DMS53 (cell line): ENCODE data around the gene CEP170B.
"Not testable (repeated sequence)": the region's sequence is repeated elsewhere in the genome, so short reads cannot be mapped to it uniquely, and the experiment has no call there.

ENCODE experiments used
- DNase-seq: peaks from one replicate; lab custom pipeline; 2025; lab: John Stamatoyannopoulos, UW

CEP170B gene

GRCh38 chr14:104865081-104865630, at the start of gene CEP170B:
CEP170B (plus strand) TSS chr14:104865268; CDS start chr14:104868451, 3,183 bp downstream.
- peak; percentile 80 for DNase-seq

GRCh38 chr14:104816616-104816884, 48.5 kb upstream of the CEP170B start:
- no peak for DNase-seq

DNA sequence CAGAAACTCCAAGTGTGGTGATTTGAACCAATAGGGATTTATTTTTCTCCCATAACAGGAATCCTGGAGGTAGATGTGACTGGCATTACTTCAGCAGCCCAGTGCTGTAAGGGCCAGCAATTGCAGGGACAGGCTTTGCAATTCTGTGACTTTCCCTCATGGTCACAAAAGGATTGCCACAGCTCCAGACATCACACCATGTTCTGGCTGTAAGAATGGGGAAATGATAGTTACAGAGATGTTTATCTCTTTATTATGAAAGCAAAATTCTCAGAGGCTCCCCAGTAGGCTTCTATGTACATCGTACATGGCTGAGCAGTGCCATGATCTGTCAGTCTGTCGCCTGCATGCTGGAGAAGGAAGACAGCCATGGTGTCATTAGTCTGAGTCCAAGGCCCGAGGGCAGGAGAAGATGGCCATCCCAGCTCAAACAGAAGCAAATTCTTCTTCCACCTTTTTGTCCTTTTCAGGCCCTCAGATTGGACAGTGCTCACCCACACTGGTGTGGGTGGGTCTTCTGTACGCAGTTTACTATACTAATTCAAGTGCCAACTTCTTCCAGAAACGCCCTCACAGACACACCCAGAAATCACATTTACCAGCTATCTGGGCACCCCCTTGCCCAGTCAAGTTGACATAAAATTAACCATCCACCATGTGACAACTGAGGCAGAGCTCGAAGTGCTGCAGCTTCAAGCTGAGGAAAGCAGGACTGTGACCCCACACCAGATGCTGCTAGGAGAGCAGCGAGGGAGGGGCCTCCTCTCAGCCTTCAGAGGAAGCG, 46.9 kb upstream of the CEP170B start:
- no peak for DNase-seq

- no peak for DNase-seq
Observed at GRCh38 chr14:104818714-104819161, 46.3 kb upstream of the CEP170B start.

DNA sequence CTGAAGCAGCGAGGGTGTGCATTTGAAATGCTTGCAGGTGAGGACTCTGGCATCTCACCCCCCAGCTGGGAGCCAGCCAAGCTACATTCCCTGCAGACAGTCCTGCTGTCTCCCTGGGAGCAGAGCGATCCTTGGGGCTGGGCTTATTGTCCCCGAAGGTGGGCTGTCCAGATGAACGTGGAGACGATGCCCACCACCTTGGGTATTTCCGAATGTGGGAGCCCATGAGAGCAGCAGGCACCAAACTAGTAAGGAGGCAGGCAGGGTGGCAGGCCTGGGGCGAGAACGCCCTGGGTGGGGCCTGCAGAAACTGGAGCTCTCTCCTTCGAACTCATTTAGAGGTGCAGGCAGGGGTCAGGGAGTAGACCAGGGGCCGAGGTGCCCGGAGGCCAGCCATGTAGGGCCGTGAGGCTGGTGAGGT, 45.7 kb upstream of the CEP170B start:
- DNase-seq, result no peak

GRCh38 chr14:104820669-104821228, 44.3 kb upstream of the CEP170B start:
- DNase-seq, result peak; percentile 24

DNA sequence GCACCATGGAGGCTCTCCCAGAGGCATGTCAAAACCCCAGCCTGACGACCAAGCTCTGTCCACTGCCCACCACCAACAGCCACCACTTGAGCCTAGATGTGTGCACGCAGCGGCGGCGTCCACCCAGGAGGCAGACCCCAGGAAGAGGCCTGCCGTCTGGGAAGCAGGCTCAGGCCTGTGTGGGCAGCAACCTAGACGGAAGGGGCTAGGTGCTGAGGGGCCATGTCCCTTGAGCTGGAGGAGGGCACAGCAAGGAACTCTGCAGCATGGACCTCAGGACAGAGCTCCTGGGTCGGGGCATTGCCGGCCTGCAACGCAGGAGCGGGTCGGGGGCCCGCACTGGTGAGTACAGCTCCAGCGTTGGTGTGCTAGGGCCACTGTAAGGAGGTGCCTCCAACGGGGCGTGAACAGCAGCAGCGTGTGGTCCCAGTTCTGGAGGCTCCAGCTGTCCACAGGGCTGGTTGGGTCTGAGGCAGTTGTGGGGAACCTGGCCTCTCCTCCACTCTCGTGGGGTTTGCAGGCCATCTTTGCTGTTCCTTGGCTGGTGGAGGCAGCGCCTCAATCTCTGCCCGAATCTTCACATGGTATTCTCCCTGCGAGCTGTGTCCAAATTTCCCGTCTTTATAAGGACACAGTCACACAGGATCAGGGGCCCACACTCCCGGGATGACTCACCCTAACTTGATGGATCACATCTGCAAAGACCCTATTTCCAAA, 43.7 kb upstream of the CEP170B start:
- no peak for DNase-seq

GRCh38 chr14:104821971-104822608, 43.0 kb upstream of the CEP170B start:
- no peak for DNase-seq

GRCh38 chr14:104822821-104823615, 42.0 kb upstream of the CEP170B start:
- no peak for DNase-seq

GRCh38 chr14:104824353-104824997, 40.6 kb upstream of the CEP170B start:
- no peak for DNase-seq

DNA sequence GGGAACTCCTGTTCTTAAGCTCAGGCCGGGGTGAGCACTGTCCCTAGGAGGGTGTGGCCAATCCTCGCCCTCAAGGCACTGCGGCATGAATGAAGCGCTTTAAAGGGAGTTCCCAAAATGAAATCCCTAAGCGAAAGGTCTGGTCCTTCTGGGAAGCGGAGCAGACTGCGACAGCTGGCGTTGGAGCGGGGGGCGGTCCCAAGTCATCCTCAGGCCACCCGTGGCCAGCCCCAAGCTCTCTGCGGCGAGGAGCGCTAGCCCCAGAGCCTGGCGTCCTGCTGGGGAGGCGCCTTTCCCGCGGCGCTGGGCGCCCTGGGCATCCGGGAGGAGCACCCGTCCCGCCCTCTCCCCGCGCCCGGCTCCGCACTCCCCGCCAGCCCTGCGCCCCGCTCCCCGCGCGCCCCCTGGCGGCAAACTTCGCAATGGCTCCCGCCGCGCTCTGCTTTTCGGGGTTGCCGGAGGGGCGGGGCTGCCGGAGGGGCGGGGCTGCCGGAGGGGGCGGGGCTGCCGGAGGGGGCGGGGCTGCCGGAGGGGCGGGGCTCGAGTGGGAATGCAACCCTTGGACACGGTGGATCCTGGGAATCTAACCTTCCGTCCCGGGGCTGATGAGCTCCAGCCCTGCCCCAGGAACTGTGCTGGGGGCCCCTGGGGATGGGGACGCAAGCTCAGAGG, 38.7 kb upstream of the CEP170B start:
- DNase-seq, result peak; percentile 91

DNA sequence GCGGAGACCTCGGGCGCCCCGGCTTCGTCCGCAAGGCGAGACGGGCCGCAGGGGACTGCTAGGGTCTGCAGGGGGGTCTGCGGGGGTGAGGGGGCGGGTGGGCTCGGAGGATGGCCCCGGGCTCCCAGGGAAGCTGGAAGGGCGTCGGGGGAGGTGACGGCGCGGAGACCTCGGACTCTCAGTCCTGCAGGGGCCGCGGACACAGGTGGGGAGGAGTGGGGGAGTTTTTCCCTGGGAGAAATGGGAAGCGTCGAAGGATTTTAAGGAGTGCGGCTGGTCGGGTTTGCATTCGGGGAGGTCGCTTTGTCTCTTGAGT, 38.2 kb upstream of the CEP170B start:
- no peak for DNase-seq

GRCh38 chr14:104827177-104828055, 37.7 kb upstream of the CEP170B start:
- DNase-seq, result peak; percentile 79

GRCh38 chr14:104830781-104831180, 34.3 kb upstream of the CEP170B start:
- no peak for DNase-seq

GRCh38 chr14:104836171-104836935, 28.7 kb upstream of the CEP170B start:
- DNase-seq, result not testable (repeated sequence)

GRCh38 chr14:104841730-104842129, 23.3 kb upstream of the CEP170B start:
- no peak for DNase-seq

GRCh38 chr14:104843006-104843405, 22.1 kb upstream of the CEP170B start:
- DNase-seq, result no peak

DNA sequence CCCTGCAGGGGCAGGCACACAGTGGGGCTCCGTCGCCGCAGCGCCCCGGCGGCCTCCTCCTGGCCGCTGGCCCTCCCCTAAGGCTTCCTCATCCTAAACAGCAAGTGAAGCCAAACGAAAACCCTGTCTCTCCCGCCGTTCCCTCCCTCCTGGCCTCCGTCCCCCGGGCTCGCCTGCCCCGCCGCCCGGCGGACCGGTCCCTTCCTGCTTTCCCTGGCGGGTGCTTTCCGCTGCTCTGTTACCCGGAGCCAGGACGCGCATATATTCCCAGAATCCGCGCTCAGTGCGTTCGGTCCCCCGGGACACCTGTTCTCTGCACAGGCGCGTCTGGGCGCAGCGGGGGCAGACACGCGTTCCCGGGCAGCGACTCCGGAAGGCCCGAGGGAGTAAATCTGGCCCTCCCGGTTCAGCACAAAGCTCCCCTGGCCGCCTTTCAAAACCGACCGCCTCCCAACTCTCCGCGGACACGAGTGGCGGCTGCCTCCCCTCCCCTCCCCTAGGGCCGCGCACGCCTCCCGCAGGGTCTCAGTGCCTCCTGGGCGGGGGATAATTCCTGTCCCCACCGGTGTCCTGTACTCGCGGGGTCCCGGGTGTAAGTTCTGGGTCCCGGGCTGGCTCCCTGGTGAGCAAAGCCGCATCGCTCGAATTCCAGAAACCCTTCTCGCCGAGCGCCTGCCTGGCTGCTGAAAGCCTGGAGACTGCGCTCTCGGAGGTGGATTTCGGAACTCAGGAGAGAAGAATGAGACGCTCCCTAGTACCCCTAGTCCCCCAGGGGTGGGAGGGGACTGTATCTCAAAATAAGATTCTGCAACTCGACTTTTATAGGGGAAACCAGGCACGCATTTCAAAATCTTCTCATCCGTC, 21.4 kb upstream of the CEP170B start:
- peak; percentile 36 for DNase-seq
